Embryonic facial prominence (tissue), 1 donor: ENCODE results near the gene LYPD6.
"Not testable (repeated sequence)": the region's sequence is repeated elsewhere in the genome, so short reads cannot be mapped to it uniquely, and the experiment has no call there.

Experiments used
- DNase-seq: peaks from one replicate; pipeline ENCODE4 v3.0.0-alpha.2; 2016; ENCODE audit errors: extremely low spot score

LYPD6 gene

GRCh38 chr2:149330127-149331022, at the start of gene LYPD6:
Gene LYPD6, plus strand, starts transcription at chr2:149330587. Its CDS starts 107,122 bp downstream, at chr2:149437709.
- peak; percentile 23 for DNase-seq

- DNase-seq = no peak
These were observed 48.9 kb upstream of the LYPD6 start for GRCh38 chr2:149281441-149281840.

- DNase-seq = no peak
These were observed 39.7 kb upstream of the LYPD6 start for GRCh38 chr2:149290662-149291061.

- DNase-seq = no peak
These were observed 38.5 kb upstream of the LYPD6 start for GRCh38 chr2:149291881-149292280.

GRCh38 chr2:149296031-149296430, 34.4 kb upstream of the LYPD6 start:
- DNase-seq = no peak

- DNase-seq = no peak
These were observed 23.4 kb upstream of the LYPD6 start for GRCh38 chr2:149307014-149307413.

- no peak for DNase-seq
These were observed 20.0 kb upstream of the LYPD6 start for GRCh38 chr2:149310349-149310748.

GRCh38 chr2:149312039-149312438, 18.3 kb upstream of the LYPD6 start:
- DNase-seq = no peak

- peak; percentile 45 for DNase-seq
These were observed 16.8 kb upstream of the LYPD6 start for GRCh38 chr2:149313512-149313972.

GRCh38 chr2:149314687-149315086, 15.7 kb upstream of the LYPD6 start:
- no peak for DNase-seq

- DNase-seq = no peak
These were observed 14.9 kb upstream of the LYPD6 start for GRCh38 chr2:149315461-149315860.

GRCh38 chr2:149318566-149318965, 11.8 kb upstream of the LYPD6 start:
- not testable (repeated sequence) for DNase-seq

- no peak for DNase-seq
These were observed 10.0 kb upstream of the LYPD6 start for GRCh38 chr2:149320362-149320761.

GRCh38 chr2:149329068-149329467, 1.3 kb upstream of the LYPD6 start:
- no peak for DNase-seq

GRCh38 chr2:149329489-149330126, 779 bp upstream of the LYPD6 start:
- peak; percentile 70 for DNase-seq

GRCh38 chr2:149331023-149331400, 625 bp downstream of the LYPD6 start:
- DNase-seq = no peak

- no peak for DNase-seq
These were observed 2.0 kb downstream of the LYPD6 start for GRCh38 chr2:149332364-149332763.

GRCh38 chr2:149333636-149334035, 3.2 kb downstream of the LYPD6 start:
- no peak for DNase-seq

- DNase-seq = no peak
These were observed 3.8 kb downstream of the LYPD6 start for GRCh38 chr2:149334156-149334555.

- no peak for DNase-seq
These were observed 8.9 kb downstream of the LYPD6 start for GRCh38 chr2:149339324-149339723.

- DNase-seq = no peak
These were observed 12.1 kb downstream of the LYPD6 start for GRCh38 chr2:149342509-149342908.

- no peak for DNase-seq
These were observed 13.7 kb downstream of the LYPD6 start for GRCh38 chr2:149344105-149344504.

GRCh38 chr2:149346272-149346671, 15.9 kb downstream of the LYPD6 start:
- no peak for DNase-seq
